ENCODE measurements around the gene CAMTA2.

Gene CAMTA2

DNA sequence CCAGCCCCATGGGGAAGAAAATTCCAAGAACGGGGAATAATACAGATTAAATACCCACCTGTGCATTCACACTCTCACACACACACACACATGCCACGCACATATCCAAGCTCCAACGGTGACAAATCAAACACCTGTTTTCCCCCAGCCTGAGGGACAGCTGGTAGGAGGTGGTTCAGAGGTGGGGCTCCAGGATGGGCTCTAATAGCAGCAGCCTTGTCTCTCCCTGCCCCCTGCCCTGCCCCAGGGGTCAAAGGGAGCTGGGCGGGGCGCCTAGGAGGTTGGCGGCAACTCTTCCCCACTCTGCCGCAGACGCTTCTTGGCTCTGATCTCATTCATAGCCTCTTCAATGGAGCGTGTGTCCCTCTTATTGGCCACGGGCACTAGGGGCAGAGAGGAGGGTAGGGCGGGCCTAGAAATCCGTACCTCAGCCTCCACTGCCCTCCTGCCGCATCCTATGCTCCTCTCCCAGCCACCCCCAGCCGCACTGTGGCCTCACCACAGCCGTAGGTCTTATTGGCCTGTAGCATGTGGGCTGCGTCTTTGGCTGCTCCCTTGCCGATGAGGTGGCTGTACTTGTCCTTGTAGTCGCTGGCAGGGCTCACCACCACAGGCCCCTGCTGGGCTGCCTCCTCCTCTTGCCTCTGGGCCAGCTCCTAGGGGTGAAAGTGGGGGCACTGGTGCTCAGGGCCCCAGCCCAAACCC lies 28.1 kb downstream of the CAMTA2 start:
- H3K36me3 ChIP-seq, result peaks cover 24 to 36% (median 29%) of the 10 kb centered on the region in 3 donors
- TF ChIP-seq, protein P1, sequence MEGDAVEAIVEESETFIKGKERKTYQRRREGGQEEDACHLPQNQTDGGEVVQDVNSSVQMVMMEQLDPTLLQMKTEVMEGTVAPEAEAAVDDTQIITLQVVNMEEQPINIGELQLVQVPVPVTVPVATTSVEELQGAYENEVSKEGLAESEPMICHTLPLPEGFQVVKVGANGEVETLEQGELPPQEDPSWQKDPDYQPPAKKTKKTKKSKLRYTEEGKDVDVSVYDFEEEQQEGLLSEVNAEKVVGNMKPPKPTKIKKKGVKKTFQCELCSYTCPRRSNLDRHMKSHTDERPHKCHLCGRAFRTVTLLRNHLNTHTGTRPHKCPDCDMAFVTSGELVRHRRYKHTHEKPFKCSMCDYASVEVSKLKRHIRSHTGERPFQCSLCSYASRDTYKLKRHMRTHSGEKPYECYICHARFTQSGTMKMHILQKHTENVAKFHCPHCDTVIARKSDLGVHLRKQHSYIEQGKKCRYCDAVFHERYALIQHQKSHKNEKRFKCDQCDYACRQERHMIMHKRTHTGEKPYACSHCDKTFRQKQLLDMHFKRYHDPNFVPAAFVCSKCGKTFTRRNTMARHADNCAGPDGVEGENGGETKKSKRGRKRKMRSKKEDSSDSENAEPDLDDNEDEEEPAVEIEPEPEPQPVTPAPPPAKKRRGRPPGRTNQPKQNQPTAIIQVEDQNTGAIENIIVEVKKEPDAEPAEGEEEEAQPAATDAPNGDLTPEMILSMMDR (IDR thresholded peaks at IDR 0.05), result no peak

DNA sequence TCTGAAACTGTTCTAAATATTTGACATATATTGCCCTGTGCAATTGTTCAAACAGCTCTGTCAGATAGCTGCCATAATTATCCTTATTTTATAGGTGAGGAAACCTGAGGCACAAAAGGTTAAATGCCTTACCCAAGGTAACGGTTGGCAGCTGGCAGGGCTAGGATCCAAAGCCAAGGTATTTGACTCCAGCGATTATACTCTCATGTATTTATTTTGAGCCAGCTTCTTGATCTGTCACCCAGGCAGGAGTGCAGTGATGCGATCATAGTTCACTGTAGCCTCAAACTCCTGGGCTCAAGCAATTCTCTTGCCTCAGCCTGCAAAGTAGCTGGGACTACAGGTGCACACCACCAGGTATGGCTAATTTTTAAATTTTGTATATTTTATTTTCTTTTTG lies 29.4 kb downstream of the CAMTA2 start:
- TF ChIP-seq, protein P1 (IDR thresholded peaks at IDR 0.05), result no peak
- intact Hi-C loops (cut with DNase I; ENCODE audit: low total_unique reads), result no loop called here
- Histone ChIP-seq H3K27ac (no peak overlapping the region), H3K4me3 (no peak overlapping the region), H3K27me3 (no peaks in the 10 kb centered on the region), H3K36me3 (peaks cover 24 to 36% (median 29%) of the 10 kb centered on the region in 3 donors), H3K9me3 (no peaks in the 10 kb centered on the region), H3K4me1 (peaks cover 0 to 11% (median 6%) of the 10 kb centered on the region in 4 donors)
- no peak for DNase-seq

More for the DNA sequence above, 28.1 kb downstream of the CAMTA2 start:
- Histone ChIP-seq H3K4me3 (no peak overlapping the region), H3K9me3 (no peaks in the 10 kb centered on the region), H3K4me1 (no peaks in the 10 kb centered on the region), H3K27ac (no peak overlapping the region), H3K27me3 (no peaks in the 10 kb centered on the region)
- no peak for DNase-seq
- intact Hi-C loops (cut with DNase I; ENCODE audit: low total_unique reads), result no loop called here

DNA sequence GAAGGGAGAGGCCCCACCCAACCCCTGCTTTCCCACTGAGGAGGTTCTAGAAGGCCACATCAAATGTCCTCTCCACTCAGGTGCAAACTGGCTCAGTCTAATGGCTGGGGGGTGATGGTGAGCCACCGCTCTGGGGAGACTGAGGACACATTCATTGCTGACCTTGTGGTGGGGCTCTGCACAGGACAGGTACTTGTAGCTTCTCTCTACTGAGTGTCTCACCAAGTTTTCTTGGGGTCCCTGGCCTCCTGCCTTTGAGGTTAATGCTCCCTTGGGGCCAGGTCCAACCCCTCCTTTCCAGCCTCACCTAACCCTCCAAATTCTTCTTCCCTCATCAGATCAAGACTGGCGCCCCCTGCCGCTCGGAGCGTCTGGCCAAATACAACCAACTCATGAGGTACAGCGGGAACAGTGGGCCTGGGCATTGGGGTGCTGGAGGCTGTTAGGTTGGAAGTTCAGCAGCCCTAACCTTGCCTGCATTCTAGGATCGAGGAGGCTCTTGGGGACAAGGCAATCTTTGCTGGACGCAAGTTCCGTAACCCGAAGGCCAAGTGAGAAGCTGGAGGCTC lies 30.9 kb downstream of the CAMTA2 start:
- no peak for DNase-seq
- intact Hi-C loops (cut with DNase I; ENCODE audit: low total_unique reads), result no loop called here
- no peaks in the 10 kb centered on the region for H3K27me3 ChIP-seq
- H3K27ac ChIP-seq, result no peak overlapping the region
- no peak overlapping the region for H3K4me3 ChIP-seq
- H3K9me3 ChIP-seq, result no peaks in the 10 kb centered on the region
- peaks cover 24 to 36% (median 29%) of the 10 kb centered on the region in 3 donors for H3K36me3 ChIP-seq
- TF ChIP-seq, protein P1 (IDR thresholded peaks at IDR 0.05), result no peak
- peaks cover 0 to 18% (median 8%) of the 10 kb centered on the region in 4 donors for H3K4me1 ChIP-seq

DNA sequence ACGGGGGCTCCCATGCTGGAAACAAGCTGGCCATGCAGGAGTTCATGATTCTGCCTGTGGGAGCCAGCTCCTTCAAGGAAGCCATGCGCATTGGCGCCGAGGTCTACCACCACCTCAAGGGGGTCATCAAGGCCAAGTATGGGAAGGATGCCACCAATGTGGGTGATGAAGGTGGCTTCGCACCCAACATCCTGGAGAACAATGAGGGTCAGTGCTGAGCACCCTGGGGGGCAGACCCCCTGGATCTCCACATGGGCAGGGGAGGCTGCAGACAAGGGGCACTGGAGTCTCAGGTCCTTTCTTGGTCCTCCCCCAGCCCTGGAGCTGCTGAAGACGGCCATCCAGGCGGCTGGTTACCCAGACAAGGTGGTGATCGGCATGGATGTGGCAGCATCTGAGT lies 32.4 kb downstream of the CAMTA2 start:
- peaks cover 0 to 31% (median 17%) of the 10 kb centered on the region in 4 donors for H3K4me1 ChIP-seq
- DNase-seq, result no peak
- no peak overlapping the region for H3K4me3 ChIP-seq
- H3K36me3 ChIP-seq, result peaks cover 18 to 22% (median 22%) of the 10 kb centered on the region in 3 donors
- intact Hi-C loops (cut with DNase I; ENCODE audit: low total_unique reads), result no loop called here
- no peaks in the 10 kb centered on the region for H3K9me3 ChIP-seq
- H3K27ac ChIP-seq, result no peak overlapping the region
- no peaks in the 10 kb centered on the region for H3K27me3 ChIP-seq
- TF ChIP-seq, protein P1 (IDR thresholded peaks at IDR 0.05), result no peak

DNA sequence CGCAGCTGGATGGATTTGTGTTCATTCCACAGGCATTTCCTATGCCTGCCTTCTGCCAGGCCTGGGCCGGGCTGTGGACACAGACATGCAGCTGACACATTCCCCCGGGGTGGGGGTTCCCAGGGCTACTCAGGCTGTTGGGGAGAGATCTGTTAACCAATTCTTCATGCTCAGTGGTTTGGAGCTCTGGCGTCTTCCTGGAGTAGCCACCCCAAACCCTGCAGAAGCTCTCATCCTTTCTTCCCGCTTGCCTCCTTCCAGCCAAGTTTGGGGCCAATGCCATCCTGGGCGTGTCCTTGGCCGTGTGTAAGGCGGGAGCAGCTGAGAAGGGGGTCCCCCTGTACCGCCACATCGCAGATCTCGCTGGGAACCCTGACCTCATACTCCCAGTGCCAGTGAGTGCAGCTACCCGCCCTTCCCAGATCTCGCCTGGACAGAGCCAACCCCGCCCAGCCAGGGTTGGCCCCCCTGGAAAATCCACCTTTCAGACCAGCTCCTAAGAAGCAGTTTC lies 34.0 kb downstream of the CAMTA2 start:
- H3K4me3 ChIP-seq, result no peak overlapping the region
- H3K36me3 ChIP-seq, result peaks cover 2 to 9% (median 6%) of the 10 kb centered on the region in 3 donors
- peak overlapping the region; percentile 64 to 72 for H3K27ac ChIP-seq
- no peaks in the 10 kb centered on the region for H3K27me3 ChIP-seq
- TF ChIP-seq, protein P1 (IDR thresholded peaks at IDR 0.05), result no peak
- intact Hi-C loops (cut with DNase I; ENCODE audit: low total_unique reads), result no loop called here
- H3K9me3 ChIP-seq, result no peaks in the 10 kb centered on the region
- DNase-seq, result no peak
- H3K4me1 ChIP-seq, result peaks cover 0 to 34% (median 19%) of the 10 kb centered on the region in 4 donors
